HCT116 (cell line): ENCODE measurements around the gene MARCHF3. TPM values are rescaled to one million over a fixed set of nuclear protein-coding genes. Genes with fewer than 3 reads are reported as not detected.

Source experiments
- ATAC-seq: fragments of 200-7000 bp; cut with Tn5 transposase; 2 replicates; pipeline ENCODE4 v1.9.1; 2020; ENCODE audit warnings: mild to moderate bottlenecking, moderate library complexity
- BruUV-seq: library from RNA; stranded (reverse); fragments of 400-500 nt; replicated peaks from 2 replicates; lab custom pipeline; 2021; lab: Mats Ljungman, UMichigan
- CTCF ChIA-PET: fragments of 300-600 bp; sonication (Branson Sonifier 250); formaldehyde crosslinking; loops from one replicate; lab custom pipeline; 2021; ENCODE audit warnings: antibody characterized with exemption; lab: Charles Lee
- POLR2A ChIA-PET: fragments of 300-600, 350-600 bp; sonication (Branson Sonifier 250); formaldehyde crosslinking; loops from one replicate; lab custom pipeline; 2021; ENCODE audit warnings: antibody characterized with exemption; lab: Charles Lee
- RAD21 ChIA-PET, 2 experiments: fragments of 300-600 bp; sonication (Branson Sonifier 250); formaldehyde crosslinking; loops; one replicate each; lab custom pipeline; 2023; ENCODE audit warnings: low total read pairs in 2 of 2; ENCODE audit not compliant: uncharacterized antibody in 2 of 2, unreplicated experiment in 2 of 2, low non-redundant PET in 1 of 2; lab: Charles Lee
- DNase-seq: peaks from one replicate; pipeline ENCODE4 v3.0.0-alpha.2; 2010; ENCODE audit warnings: low read depth, low spot score
- H2AFZ ChIP-seq: fragments of 200-600 bp; shearing (Covaris generic), sonication (generic); 2 replicates; pipeline ENCODE4 v1.6.1; 2017; ENCODE audit warnings: low read depth, mixed run types, mixed read lengths, antibody characterized with exemption, low read length; ENCODE audit not compliant: poor library complexity, severe bottlenecking
- H3K27ac ChIP-seq: 2 replicates; pipeline ENCODE4 v1.5.1; 2012; ENCODE audit warnings: low read depth, low read length
- H3K27me3 ChIP-seq: fragments of 200-600 bp; sonication (generic); 2 replicates; pipeline ENCODE4 v1.6.1; 2016; ENCODE audit warnings: mixed run types, low read length, mixed read lengths; ENCODE audit not compliant: insufficient read depth
- H3K36me3 ChIP-seq, 2 experiments: fragments of 200-500 bp in 1 of 2; fragments of 200-600 bp in 1 of 2; sonication (Bioruptor generic) in 1 of 2; sonication (generic) in 1 of 2; 2 replicates each; pipeline versions ENCODE4 v1.5.1 to v1.6.1; 2014 to 2016; ENCODE audit warnings: low read length in 2 of 2, inconsistent platforms in 1 of 2, mixed read lengths in 1 of 2, mixed run types in 1 of 2; ENCODE audit not compliant: insufficient read depth in 2 of 2, control insufficient read depth in 1 of 2
- H3K4me1 ChIP-seq, 2 experiments: fragments of 200-600 bp in 1 of 2; sonication (generic) in 1 of 2; 2 replicates each; pipeline versions ENCODE4 v1.5.1 to v1.6.1; 2012 to 2017; ENCODE audit warnings: low read length in 2 of 2, inconsistent platforms in 1 of 2, mild to moderate bottlenecking in 1 of 2, mixed read lengths in 1 of 2, mixed run types in 1 of 2, moderate library complexity in 1 of 2; ENCODE audit not compliant: insufficient read depth in 2 of 2, control insufficient read depth in 1 of 2
- H3K4me2 ChIP-seq: fragments of 200-600 bp; sonication (generic); 2 replicates; pipeline ENCODE4 v1.6.1; 2017; ENCODE audit warnings: mixed run types, low read length, mixed read lengths
- H3K4me3 ChIP-seq, 2 experiments: fragments of 200-600 bp in 1 of 2; sonication (generic) in 1 of 2; replicated peaks in 1 of 2; 2 replicates each; pipeline ENCODE4 v1.5.1; 2011 to 2016; ENCODE audit warnings: low read length in 2 of 2, control low read depth in 1 of 2, low read depth in 1 of 2, mild to moderate bottlenecking in 1 of 2, mixed read lengths in 1 of 2, mixed run types in 1 of 2
- H3K79me2 ChIP-seq: fragments of 200-600 bp; sonication (generic); 2 replicates; pipeline ENCODE4 v1.6.1; 2017; ENCODE audit warnings: mild to moderate bottlenecking, mixed run types, low read length, moderate library complexity, mixed read lengths; ENCODE audit not compliant: insufficient read depth
- H3K9ac ChIP-seq: fragments of 200-600 bp; sonication (generic); 2 replicates; pipeline ENCODE4 v1.6.1; 2016; ENCODE audit warnings: low read length, mixed read lengths
- H3K9me2 ChIP-seq: fragments of 200-600 bp; sonication (generic), shearing (Covaris generic); 2 replicates; pipeline ENCODE4 v1.6.1; 2017; ENCODE audit warnings: mixed run types, mild to moderate bottlenecking, moderate library complexity; ENCODE audit not compliant: insufficient read depth
- H3K9me3 ChIP-seq, 2 experiments: fragments of 200-500 bp in 1 of 2; fragments of 200-600 bp in 1 of 2; sonication (Bioruptor generic) in 1 of 2; sonication (generic) in 1 of 2; 2 replicates each; pipeline ENCODE4 v1.6.1; 2014 to 2017; ENCODE audit warnings: low read length in 2 of 2, mixed read lengths in 2 of 2, inconsistent platforms in 1 of 2, low read depth in 1 of 2, mild to moderate bottlenecking in 1 of 2, mixed run types in 1 of 2, moderate library complexity in 1 of 2; ENCODE audit not compliant: control insufficient read depth in 1 of 2, insufficient read depth in 1 of 2
- H4K20me1 ChIP-seq: fragments of 200-600 bp; sonication (generic), shearing (Covaris generic); 2 replicates; pipeline ENCODE4 v1.6.1; 2017; ENCODE audit warnings: mixed run types, mild to moderate bottlenecking, moderate library complexity; ENCODE audit not compliant: insufficient read depth
- CBX3 ChIP-seq: IDR thresholded peaks from 2 replicates; pipeline ENCODE4 v1.6.1; 2012; ENCODE audit warnings: low read depth
- CEBPB ChIP-seq: IDR thresholded peaks from 2 replicates; pipeline ENCODE4 v1.6.1; 2012; ENCODE audit warnings: low read depth
- ELF1 ChIP-seq: IDR thresholded peaks from 2 replicates; pipeline ENCODE4 v1.6.1; 2012; ENCODE audit warnings: low read depth, borderline replicate concordance
- EZH2 ChIP-seq: fragments of 200-600 bp; sonication (generic); IDR thresholded peaks from 2 replicates; pipeline ENCODE4 v1.6.1; 2017; ENCODE audit warnings: antibody characterized with exemption, mixed run types
- EZH2phosphoT487 ChIP-seq: fragments of 200-600 bp; IDR thresholded peaks from 2 replicates; pipeline ENCODE4 v1.6.1; 2018; ENCODE audit warnings: antibody characterized with exemption, borderline replicate concordance
- FOSL1 ChIP-seq: IDR thresholded peaks from 2 replicates; pipeline ENCODE4 v1.6.1; 2012; ENCODE audit warnings: low read depth
- POLR2A ChIP-seq: IDR thresholded peaks from 2 replicates; pipeline ENCODE4 v1.7.0; 2011; ENCODE audit warnings: borderline replicate concordance; ENCODE audit not compliant: insufficient read depth, insufficient read length; ENCODE audit errors: extremely low read depth
- POLR2AphosphoS5 ChIP-seq: IDR thresholded peaks from 2 replicates; pipeline ENCODE4 v1.6.1; 2011; ENCODE audit warnings: mild to moderate bottlenecking, low read depth, low read length, moderate library complexity
- RAD21 ChIP-seq: IDR thresholded peaks from 2 replicates; pipeline ENCODE4 v1.6.1; 2012; ENCODE audit warnings: low read depth, mild to moderate bottlenecking
- SIN3A ChIP-seq: IDR thresholded peaks from 2 replicates; pipeline ENCODE4 v1.6.1; 2012; ENCODE audit warnings: low read depth
- SP1 ChIP-seq: IDR thresholded peaks from 2 replicates; pipeline ENCODE4 v1.6.1; 2012; ENCODE audit warnings: low read depth
- SRF ChIP-seq: IDR thresholded peaks from 2 replicates; pipeline ENCODE4 v1.6.1; 2012; ENCODE audit warnings: low read depth
- ZFX ChIP-seq: fragments of 450-650 bp; IDR thresholded peaks from 2 replicates; pipeline ENCODE4 v1.6.1; 2017
- ZNF274 ChIP-seq: fragments of 200-500 bp; sonication (Bioruptor generic); IDR thresholded peaks from 2 replicates; pipeline ENCODE4 v1.6.1; 2014; ENCODE audit warnings: mild to moderate bottlenecking, low read depth, low read length, inconsistent platforms
- intact Hi-C: fragments of 100-400 bp; cut with micrococcal nuclease; formaldehyde crosslinking; loops from 2 replicates; pipeline ENCODE4 v1.10.0; 2022
- total RNA-seq: library from RNA; stranded (reverse); gene quantifications from one replicate; pipeline ENCODE4 v1.2.1, GENCODE V29; 2021; ENCODE audit not compliant: unreplicated experiment
- TF ChIP-seq, protein P1 (sequence below), 3 experiments: fragments of 200-600 bp in 1 of 3; sonication (generic) in 1 of 3; IDR thresholded peaks in 2 of 3; conservative IDR thresholded peaks in 1 of 3; 2 replicates each; pipeline ENCODE4 v1.5.1; 2012 to 2017; ENCODE audit warnings: low read depth in 2 of 3, low read length in 2 of 3, antibody characterized with exemption in 1 of 3, borderline replicate concordance in 1 of 3, control low read depth in 1 of 3, mild to moderate bottlenecking in 1 of 3, mixed read lengths in 1 of 3, mixed run types in 1 of 3, moderate library complexity in 1 of 3; ENCODE audit not compliant: insufficient read depth in 1 of 3
- TF ChIP-seq, protein P2 (sequence below): IDR thresholded peaks from 2 replicates; pipeline ENCODE4 v1.6.1; 2012
- TF ChIP-seq, protein P3 (sequence below): IDR thresholded peaks from 2 replicates; pipeline ENCODE4 v1.6.1; 2012; ENCODE audit warnings: low read depth
- TF ChIP-seq, protein P4 (sequence below): IDR thresholded peaks from 2 replicates; pipeline ENCODE4 v1.6.1; 2012

MARCHF3 gene
- total RNA-seq, 1 experiment from 2014 or later: 2.3 TPM

DNA sequence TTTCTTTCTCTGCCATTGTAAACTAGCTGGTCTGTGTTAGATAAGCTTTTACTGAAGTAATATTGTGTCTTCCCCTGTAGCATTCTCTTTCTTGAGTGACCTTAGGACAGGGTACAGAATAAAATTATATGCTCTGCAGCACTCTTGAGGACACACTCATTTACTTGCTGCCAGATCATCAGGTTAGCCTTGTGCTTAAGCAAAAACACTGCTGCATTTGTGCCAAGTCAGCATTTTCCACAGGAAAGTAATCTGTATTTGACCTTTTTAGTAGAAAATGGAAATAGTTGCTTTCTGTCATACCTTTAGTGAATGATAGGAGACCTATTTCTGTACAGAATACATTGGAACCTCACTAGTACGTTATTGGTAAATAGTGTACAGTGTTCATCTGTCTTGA lies 199.2 kb downstream of the MARCHF3 start:
- Histone ChIP-seq H3K27ac (no peak overlapping the region), H3K4me1 (no peaks in the 10 kb centered on the region), H3K4me2 (no peak overlapping the region), H3K36me3 (peaks cover 49 to 73% of the 10 kb centered on the region in 2 experiments), H3K27me3 (no peaks in the 10 kb centered on the region), H2AFZ (no peak overlapping the region), H3K9me3 (no peaks in the 10 kb centered on the region), H3K4me3 (no peak overlapping the region)
- BruUV-seq: no TSS peak
- ChIA-PET RAD21 (no interaction called here), CTCF (no interaction called here), POLR2A (no interaction called here)
- intact Hi-C loops: no loop called here
- no peak for ATAC-seq
- no peak for DNase-seq
- TF ChIP-seq, protein P1, sequence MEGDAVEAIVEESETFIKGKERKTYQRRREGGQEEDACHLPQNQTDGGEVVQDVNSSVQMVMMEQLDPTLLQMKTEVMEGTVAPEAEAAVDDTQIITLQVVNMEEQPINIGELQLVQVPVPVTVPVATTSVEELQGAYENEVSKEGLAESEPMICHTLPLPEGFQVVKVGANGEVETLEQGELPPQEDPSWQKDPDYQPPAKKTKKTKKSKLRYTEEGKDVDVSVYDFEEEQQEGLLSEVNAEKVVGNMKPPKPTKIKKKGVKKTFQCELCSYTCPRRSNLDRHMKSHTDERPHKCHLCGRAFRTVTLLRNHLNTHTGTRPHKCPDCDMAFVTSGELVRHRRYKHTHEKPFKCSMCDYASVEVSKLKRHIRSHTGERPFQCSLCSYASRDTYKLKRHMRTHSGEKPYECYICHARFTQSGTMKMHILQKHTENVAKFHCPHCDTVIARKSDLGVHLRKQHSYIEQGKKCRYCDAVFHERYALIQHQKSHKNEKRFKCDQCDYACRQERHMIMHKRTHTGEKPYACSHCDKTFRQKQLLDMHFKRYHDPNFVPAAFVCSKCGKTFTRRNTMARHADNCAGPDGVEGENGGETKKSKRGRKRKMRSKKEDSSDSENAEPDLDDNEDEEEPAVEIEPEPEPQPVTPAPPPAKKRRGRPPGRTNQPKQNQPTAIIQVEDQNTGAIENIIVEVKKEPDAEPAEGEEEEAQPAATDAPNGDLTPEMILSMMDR (IDR thresholded peaks at IDR 0.05 in 2 of 3, conservative IDR thresholded peaks at IDR 0.05 in 1 of 3; ENCODE audit: borderline replicate concordance in 1 of 3, insufficient read depth in 1 of 3, low read depth in 2 of 3, low read length in 2 of 3): no peak
- TF ChIP-seq RAD21: no peak
- no peak for TF ChIP-seq ELF1
- no peak for TF ChIP-seq CBX3
- TF ChIP-seq POLR2AphosphoS5: no peak
- TF ChIP-seq, protein P2, sequence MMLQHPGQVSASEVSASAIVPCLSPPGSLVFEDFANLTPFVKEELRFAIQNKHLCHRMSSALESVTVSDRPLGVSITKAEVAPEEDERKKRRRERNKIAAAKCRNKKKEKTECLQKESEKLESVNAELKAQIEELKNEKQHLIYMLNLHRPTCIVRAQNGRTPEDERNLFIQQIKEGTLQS: no peak
- TF ChIP-seq EZH2phosphoT487: no peak
- no peak for TF ChIP-seq SIN3A
- TF ChIP-seq CEBPB: no peak
- no peak for TF ChIP-seq POLR2A
- no peak for TF ChIP-seq SP1
- TF ChIP-seq, protein P3, sequence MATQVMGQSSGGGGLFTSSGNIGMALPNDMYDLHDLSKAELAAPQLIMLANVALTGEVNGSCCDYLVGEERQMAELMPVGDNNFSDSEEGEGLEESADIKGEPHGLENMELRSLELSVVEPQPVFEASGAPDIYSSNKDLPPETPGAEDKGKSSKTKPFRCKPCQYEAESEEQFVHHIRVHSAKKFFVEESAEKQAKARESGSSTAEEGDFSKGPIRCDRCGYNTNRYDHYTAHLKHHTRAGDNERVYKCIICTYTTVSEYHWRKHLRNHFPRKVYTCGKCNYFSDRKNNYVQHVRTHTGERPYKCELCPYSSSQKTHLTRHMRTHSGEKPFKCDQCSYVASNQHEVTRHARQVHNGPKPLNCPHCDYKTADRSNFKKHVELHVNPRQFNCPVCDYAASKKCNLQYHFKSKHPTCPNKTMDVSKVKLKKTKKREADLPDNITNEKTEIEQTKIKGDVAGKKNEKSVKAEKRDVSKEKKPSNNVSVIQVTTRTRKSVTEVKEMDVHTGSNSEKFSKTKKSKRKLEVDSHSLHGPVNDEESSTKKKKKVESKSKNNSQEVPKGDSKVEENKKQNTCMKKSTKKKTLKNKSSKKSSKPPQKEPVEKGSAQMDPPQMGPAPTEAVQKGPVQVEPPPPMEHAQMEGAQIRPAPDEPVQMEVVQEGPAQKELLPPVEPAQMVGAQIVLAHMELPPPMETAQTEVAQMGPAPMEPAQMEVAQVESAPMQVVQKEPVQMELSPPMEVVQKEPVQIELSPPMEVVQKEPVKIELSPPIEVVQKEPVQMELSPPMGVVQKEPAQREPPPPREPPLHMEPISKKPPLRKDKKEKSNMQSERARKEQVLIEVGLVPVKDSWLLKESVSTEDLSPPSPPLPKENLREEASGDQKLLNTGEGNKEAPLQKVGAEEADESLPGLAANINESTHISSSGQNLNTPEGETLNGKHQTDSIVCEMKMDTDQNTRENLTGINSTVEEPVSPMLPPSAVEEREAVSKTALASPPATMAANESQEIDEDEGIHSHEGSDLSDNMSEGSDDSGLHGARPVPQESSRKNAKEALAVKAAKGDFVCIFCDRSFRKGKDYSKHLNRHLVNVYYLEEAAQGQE: no peak
- TF ChIP-seq FOSL1: no peak
- no peak for TF ChIP-seq SRF
- TF ChIP-seq EZH2: no peak
- TF ChIP-seq, protein P4, sequence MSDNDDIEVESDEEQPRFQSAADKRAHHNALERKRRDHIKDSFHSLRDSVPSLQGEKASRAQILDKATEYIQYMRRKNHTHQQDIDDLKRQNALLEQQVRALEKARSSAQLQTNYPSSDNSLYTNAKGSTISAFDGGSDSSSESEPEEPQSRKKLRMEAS: no peak
- no peak for TF ChIP-seq ZNF274
- TF ChIP-seq ZFX: no peak
- TF ChIP-seq, all 23 proteins: peak for 0
- Histone ChIP-seq H4K20me1 (peaks cover 4% of the 10 kb centered on the region), H3K9ac (no peak overlapping the region), H3K9me2 (no peaks in the 10 kb centered on the region), H3K79me2 (peaks cover 81% of the 10 kb centered on the region)
